Esophagus muscularis mucosa (tissue), 4 donors: ENCODE measurements around the gene CNFN. TPM values are rescaled to one million over a fixed set of nuclear protein-coding genes. Genes with fewer than 3 reads are reported as not detected.

Experiments used
- DNase-seq: peaks from one replicate; pipeline ENCODE4 v3.0.0-alpha.2; 2017; ENCODE audit errors: extremely low spot score
- H3K27ac ChIP-seq, 4 donors: fragments of 200-600 bp; sonication (generic); replicated peaks in 1 of 4; 1 replicate in 3 of 4; 2 replicates in 1 of 4; pipeline ENCODE4 v1.5.1; 2016 to 2019; ENCODE audit warnings: mild to moderate bottlenecking in 1 of 4
- H3K27me3 ChIP-seq, 4 donors: fragments of 200-600 bp; sonication (generic); one replicate each; pipeline versions ENCODE4 v1.5.1 to v1.6.0; 2016 to 2019
- H3K36me3 ChIP-seq, 4 donors: fragments of 200-600 bp; sonication (generic); one replicate each; pipeline ENCODE4 v1.5.1; 2016 to 2019
- H3K4me1 ChIP-seq, 4 donors: fragments of 200-600 bp; sonication (generic); one replicate each; pipeline ENCODE4 v1.5.1; 2016 to 2019
- H3K4me3 ChIP-seq, 4 donors: fragments of 200-600 bp; sonication (generic); 1 replicate in 2 of 4; 2 replicates in 2 of 4; pipeline ENCODE4 v1.5.1; 2016 to 2019; ENCODE audit warnings: mild to moderate bottlenecking in 4 of 4, moderate library complexity in 1 of 4
- H3K9me3 ChIP-seq, 4 donors: fragments of 200-600 bp; sonication (generic); 1 replicate in 3 of 4; 2 replicates in 1 of 4; pipeline ENCODE4 v1.5.1; 2016 to 2019
- EP300 ChIP-seq: sonication (generic); formaldehyde crosslinking; IDR thresholded peaks from one replicate; pipeline ENCODE4 v1.6.1; 2017; ENCODE audit warnings: antibody characterized with exemption
- POLR2A ChIP-seq: fragments of 450-650 bp; IDR thresholded peaks from one replicate; pipeline ENCODE4 v1.6.1; 2017; ENCODE audit warnings: antibody characterized with exemption, moderate library complexity, mild to moderate bottlenecking, low read depth
- POLR2AphosphoS5 ChIP-seq, 2 donors: sonication (generic); formaldehyde crosslinking; IDR thresholded peaks; one replicate each; pipeline ENCODE4 v1.6.1; 2017; ENCODE audit warnings: antibody characterized with exemption in 2 of 2
- whole genome bisulfite sequencing: methylation state at CpG from one replicate; pipeline ENCODE4 v1.1.5; 2018; 5-methylcytosine and 5-hydroxymethylcytosine counted together
- intact Hi-C: fragments of 100-400 bp; cut with DNase I; formaldehyde crosslinking; loops from one replicate; pipeline ENCODE4 v1.15.1; 2023
- total RNA-seq, 4 donors: library from RNA; depleted of rRNA; stranded (reverse); fragments of >200 nt; gene quantifications; one replicate each; pipeline versions ENCODE4 v1.1.0 to v1.2.1, GENCODE V29; 2016
- TF ChIP-seq, protein P1 (sequence below), 3 experiments: fragments of 200-600 bp in 2 of 3; fragments of 450-650 bp in 1 of 3; sonication (generic) in 2 of 3; IDR thresholded peaks; one replicate each; pipeline ENCODE4 v1.5.1; 2017 to 2019; ENCODE audit warnings: antibody characterized with exemption in 3 of 3, mild to moderate bottlenecking in 2 of 3, moderate library complexity in 1 of 3

Gene CNFN
- total RNA-seq, 4 donors from 2014 or later = 0.92 to 2.5 TPM; not detected in 2

GRCh38 chr19:42357290-42357689 is 32.8 kb downstream of the CNFN start:
- Histone ChIP-seq H3K27ac (no peak overlapping the region), H3K27me3 (no peaks in the 10 kb centered on the region), H3K4me3 (no peak overlapping the region), H3K9me3 (no peaks in the 10 kb centered on the region), H3K4me1 (no peaks in the 10 kb centered on the region), H3K36me3 (peaks cover 34 to 98% (median 90%) of the 10 kb centered on the region in 4 donors)
- intact Hi-C loops = no loop called here
- TF ChIP-seq POLR2AphosphoS5 (IDR thresholded peaks at IDR 0.05) (no peak), EP300 (no peak), POLR2A (no peak)
- TF ChIP-seq, protein P1, sequence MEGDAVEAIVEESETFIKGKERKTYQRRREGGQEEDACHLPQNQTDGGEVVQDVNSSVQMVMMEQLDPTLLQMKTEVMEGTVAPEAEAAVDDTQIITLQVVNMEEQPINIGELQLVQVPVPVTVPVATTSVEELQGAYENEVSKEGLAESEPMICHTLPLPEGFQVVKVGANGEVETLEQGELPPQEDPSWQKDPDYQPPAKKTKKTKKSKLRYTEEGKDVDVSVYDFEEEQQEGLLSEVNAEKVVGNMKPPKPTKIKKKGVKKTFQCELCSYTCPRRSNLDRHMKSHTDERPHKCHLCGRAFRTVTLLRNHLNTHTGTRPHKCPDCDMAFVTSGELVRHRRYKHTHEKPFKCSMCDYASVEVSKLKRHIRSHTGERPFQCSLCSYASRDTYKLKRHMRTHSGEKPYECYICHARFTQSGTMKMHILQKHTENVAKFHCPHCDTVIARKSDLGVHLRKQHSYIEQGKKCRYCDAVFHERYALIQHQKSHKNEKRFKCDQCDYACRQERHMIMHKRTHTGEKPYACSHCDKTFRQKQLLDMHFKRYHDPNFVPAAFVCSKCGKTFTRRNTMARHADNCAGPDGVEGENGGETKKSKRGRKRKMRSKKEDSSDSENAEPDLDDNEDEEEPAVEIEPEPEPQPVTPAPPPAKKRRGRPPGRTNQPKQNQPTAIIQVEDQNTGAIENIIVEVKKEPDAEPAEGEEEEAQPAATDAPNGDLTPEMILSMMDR (IDR thresholded peaks at IDR 0.05) = no peak
- DNase-seq = no peak
- 94% methylated on average over 11 of the region's 12 CpGs for WGBS

GRCh38 chr19:42356686-42357085 is 33.4 kb downstream of the CNFN start:
- no peaks in the 10 kb centered on the region for H3K27me3 ChIP-seq
- TF ChIP-seq EP300 (no peak), POLR2AphosphoS5 (IDR thresholded peaks at IDR 0.05) (no peak), POLR2A (no peak)
- TF ChIP-seq, protein P1 (IDR thresholded peaks at IDR 0.05) = no peak
- intact Hi-C loops = no loop called here
- no peaks in the 10 kb centered on the region for H3K9me3 ChIP-seq
- no peaks in the 10 kb centered on the region for H3K4me1 ChIP-seq
- DNase-seq = no peak
- peaks cover 34 to 96% (median 90%) of the 10 kb centered on the region in 4 donors for H3K36me3 ChIP-seq
- no peak overlapping the region for H3K27ac ChIP-seq
- no peak overlapping the region for H3K4me3 ChIP-seq
- WGBS = 97% methylated on average over 13 of the region's 15 CpGs

GRCh38 chr19:42355896-42356295 is 34.2 kb downstream of the CNFN start:
- TF ChIP-seq POLR2A (no peak), POLR2AphosphoS5 (IDR thresholded peaks at IDR 0.05) (no peak), EP300 (no peak)
- TF ChIP-seq, protein P1 (IDR thresholded peaks at IDR 0.05) = no peak
- H3K4me1 ChIP-seq = no peaks in the 10 kb centered on the region
- H3K4me3 ChIP-seq = no peak overlapping the region
- WGBS = 94% methylated on average over 11 of the region's 12 CpGs
- no peaks in the 10 kb centered on the region for H3K27me3 ChIP-seq
- no peak overlapping the region for H3K27ac ChIP-seq
- intact Hi-C loops = no loop called here
- DNase-seq = no peak
- H3K36me3 ChIP-seq = peaks cover 34 to 96% (median 90%) of the 10 kb centered on the region in 4 donors
- H3K9me3 ChIP-seq = no peaks in the 10 kb centered on the region

DNA sequence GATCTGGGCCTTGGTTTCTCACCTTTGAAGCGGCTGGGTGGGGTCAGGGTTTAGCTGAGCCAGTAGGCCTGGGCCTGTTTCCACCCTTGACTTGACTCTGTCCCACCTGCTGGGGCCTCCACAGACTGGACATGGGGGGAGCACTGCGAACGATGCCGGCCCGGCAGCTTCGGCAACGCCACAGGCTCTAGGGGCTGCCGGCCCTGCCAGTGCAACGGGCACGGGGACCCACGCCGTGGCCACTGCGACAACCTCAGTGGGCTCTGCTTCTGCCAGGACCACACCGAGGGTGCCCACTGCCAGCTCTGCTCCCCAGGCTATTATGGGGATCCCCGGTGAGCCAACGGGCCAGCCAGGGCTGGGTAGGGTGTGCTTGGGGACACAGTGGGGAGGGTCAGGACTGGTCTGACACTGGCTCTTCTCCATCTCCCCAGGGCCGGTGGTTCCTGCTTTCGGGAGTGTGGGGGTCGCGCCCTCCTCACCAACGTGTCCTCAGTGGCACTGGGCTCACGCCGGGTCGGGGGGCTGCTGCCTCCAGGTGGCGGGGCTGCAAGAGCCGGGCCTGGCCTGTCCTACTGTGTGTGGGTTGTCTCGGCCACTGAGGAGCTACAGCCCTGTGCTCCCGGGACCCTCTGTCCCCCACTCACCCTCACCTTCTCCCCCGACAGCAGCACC is 36.6 kb downstream of the CNFN start:
- H3K9me3 ChIP-seq = no peaks in the 10 kb centered on the region
- WGBS = 92% methylated on average over 28 of the region's 29 CpGs
- H3K36me3 ChIP-seq = peaks cover 33 to 99% (median 89%) of the 10 kb centered on the region in 4 donors
- intact Hi-C loops = no loop called here
- no peaks in the 10 kb centered on the region for H3K4me1 ChIP-seq
- TF ChIP-seq POLR2A (no peak), POLR2AphosphoS5 (IDR thresholded peaks at IDR 0.05) (no peak), EP300 (no peak)
- TF ChIP-seq, protein P1 (IDR thresholded peaks at IDR 0.05) = no peak
- no peak overlapping the region for H3K4me3 ChIP-seq
- DNase-seq = no peak
- no peaks in the 10 kb centered on the region for H3K27me3 ChIP-seq
- H3K27ac ChIP-seq = no peak overlapping the region
